ENCODE results near the gene WIPF1. TPM values are rescaled to one million over a fixed set of nuclear protein-coding genes. Genes with fewer than 3 reads are reported as not detected.

Gene WIPF1
- total RNA-seq, 1 donor from 2014 or later: 20.4 TPM

- no peak for DNase-seq (ENCODE audit: extremely low spot score in 2 of 2)
- intact Hi-C loops (cut with DNase I): no loop called here
- H3K27me3 ChIP-seq: no peaks in the 10 kb centered on the region
- H3K4me1 ChIP-seq: peaks cover 62% of the 10 kb centered on the region
- no peaks in the 10 kb centered on the region for H3K36me3 ChIP-seq
- H3K27ac ChIP-seq: peak overlapping the region; percentile 35
- TF ChIP-seq POLR2A (IDR thresholded peaks at IDR 0.05): no peak
- TF ChIP-seq POLR2AphosphoS5 (IDR thresholded peaks at IDR 0.05; ENCODE audit: insufficient read depth in 1 of 2, low read depth in 1 of 2): no peak
- no peak for TF ChIP-seq CTCF (IDR thresholded peaks at IDR 0.05)
- H3K4me3 ChIP-seq: no peak overlapping the region
- no peaks in the 10 kb centered on the region for H3K9me3 ChIP-seq
Observed at GRCh38 chr2:174607989-174608865, 10.6 kb upstream of the WIPF1 start.

- Histone ChIP-seq H3K9me3 (no peaks in the 10 kb centered on the region), H3K4me3 (no peak overlapping the region), H3K27me3 (no peaks in the 10 kb centered on the region), H3K36me3 (no peaks in the 10 kb centered on the region), H3K4me1 (peaks cover 67% of the 10 kb centered on the region), H3K27ac (peak overlapping the region; percentile 35)
- DNase-seq (ENCODE audit: extremely low spot score in 2 of 2): no peak
- no peak for TF ChIP-seq CTCF (IDR thresholded peaks at IDR 0.05)
- TF ChIP-seq POLR2AphosphoS5 (IDR thresholded peaks at IDR 0.05; ENCODE audit: insufficient read depth in 1 of 2, low read depth in 1 of 2): no peak
- TF ChIP-seq POLR2A (IDR thresholded peaks at IDR 0.05): no peak
- intact Hi-C loops (cut with DNase I): no loop called here
Observed at GRCh38 chr2:174607584-174607983, 10.0 kb upstream of the WIPF1 start.

- intact Hi-C loops (cut with DNase I): no loop called here
- Histone ChIP-seq H3K27me3 (no peaks in the 10 kb centered on the region), H3K4me1 (peaks cover 66% of the 10 kb centered on the region), H3K36me3 (no peaks in the 10 kb centered on the region), H3K4me3 (no peak overlapping the region), H3K9me3 (no peaks in the 10 kb centered on the region), H3K27ac (peak overlapping the region; percentile 68)
- no peak for DNase-seq (ENCODE audit: extremely low spot score in 2 of 2)
- TF ChIP-seq POLR2AphosphoS5 (IDR thresholded peaks at IDR 0.05; ENCODE audit: insufficient read depth in 1 of 2, low read depth in 1 of 2) (no peak), POLR2A (IDR thresholded peaks at IDR 0.05) (no peak), CTCF (IDR thresholded peaks at IDR 0.05) (no peak)
Observed at GRCh38 chr2:174606336-174606735, 8.7 kb upstream of the WIPF1 start.

DNA sequence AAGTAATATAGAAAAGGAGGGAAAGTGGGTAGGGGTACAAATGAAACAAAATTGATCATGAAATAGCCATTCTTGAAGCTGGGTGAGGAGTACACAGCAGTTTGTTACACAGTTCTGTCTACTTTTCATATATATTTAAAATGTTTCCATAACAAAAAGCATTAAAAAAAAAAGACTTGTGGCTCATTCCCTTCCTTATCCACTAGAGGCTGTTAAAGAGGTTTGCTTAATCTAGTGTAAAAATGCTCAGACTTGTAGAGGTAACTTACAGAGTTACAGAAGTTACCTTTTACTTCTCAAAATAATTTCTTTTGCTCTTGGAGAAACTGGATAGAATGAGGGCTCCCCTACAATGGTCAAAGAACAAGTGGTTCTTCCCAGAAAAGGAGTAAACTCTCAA is 8.1 kb upstream of the WIPF1 start:
- H3K27ac ChIP-seq: peak overlapping the region; percentile 68
- TF ChIP-seq POLR2A (IDR thresholded peaks at IDR 0.05): no peak
- peak in 1 of 3 experiments; percentile 30 for TF ChIP-seq CTCF (IDR thresholded peaks at IDR 0.05)
- no peak for TF ChIP-seq POLR2AphosphoS5 (IDR thresholded peaks at IDR 0.05; ENCODE audit: insufficient read depth in 1 of 2, low read depth in 1 of 2)

GRCh38 chr2:174603280-174603679 is 5.7 kb upstream of the WIPF1 start:
- intact Hi-C loops (cut with DNase I): no loop called here
- TF ChIP-seq POLR2AphosphoS5 (IDR thresholded peaks at IDR 0.05; ENCODE audit: insufficient read depth in 1 of 2, low read depth in 1 of 2): no peak
- TF ChIP-seq CTCF (IDR thresholded peaks at IDR 0.05): peak in 2 of 3 experiments; percentile 21 to 25
- TF ChIP-seq POLR2A (IDR thresholded peaks at IDR 0.05): no peak
- DNase-seq (ENCODE audit: extremely low spot score in 2 of 2): no peak
- no peak overlapping the region for H3K4me3 ChIP-seq
- H3K4me1 ChIP-seq: peaks cover 65% of the 10 kb centered on the region
- no peaks in the 10 kb centered on the region for H3K27me3 ChIP-seq
- no peaks in the 10 kb centered on the region for H3K9me3 ChIP-seq
- H3K36me3 ChIP-seq: no peaks in the 10 kb centered on the region
- H3K27ac ChIP-seq: no peak overlapping the region

More for the DNA sequence above, 8.1 kb upstream of the WIPF1 start:
- no peaks in the 10 kb centered on the region for H3K9me3 ChIP-seq
- DNase-seq (ENCODE audit: extremely low spot score in 2 of 2): no peak
- no peak overlapping the region for H3K4me3 ChIP-seq
- H3K36me3 ChIP-seq: no peaks in the 10 kb centered on the region
- H3K4me1 ChIP-seq: peaks cover 59% of the 10 kb centered on the region
- no peaks in the 10 kb centered on the region for H3K27me3 ChIP-seq
- intact Hi-C loops (cut with DNase I): no loop called here
